ENCODE data around the gene PPP2R2D.
"Not testable (repeated sequence)": the region's sequence is repeated elsewhere in the genome, so short reads cannot be mapped to it uniquely, and the experiment has no call there.

PPP2R2D gene

GRCh38 chr10:131908151-131908550 is 7.3 kb downstream of the PPP2R2D start:
- no peak for DNase-seq (ENCODE audit: low spot score)

- no peak for DNase-seq (ENCODE audit: low spot score)
Observed at GRCh38 chr10:131909014-131909808, 8.4 kb downstream of the PPP2R2D start.

- DNase-seq (ENCODE audit: low spot score), result no peak
Observed at GRCh38 chr10:131909929-131910328, 9.1 kb downstream of the PPP2R2D start.

- no peak for DNase-seq (ENCODE audit: low spot score)
Observed at GRCh38 chr10:131910663-131911314, 10.0 kb downstream of the PPP2R2D start.

GRCh38 chr10:131911451-131911850 is 10.6 kb downstream of the PPP2R2D start:
- DNase-seq (ENCODE audit: low spot score), result no peak

GRCh38 chr10:131912620-131913019 is 11.8 kb downstream of the PPP2R2D start:
- no peak for DNase-seq (ENCODE audit: low spot score)

GRCh38 chr10:131915484-131915883 is 14.7 kb downstream of the PPP2R2D start:
- no peak for DNase-seq (ENCODE audit: low spot score)

- no peak for DNase-seq (ENCODE audit: low spot score)
Observed at GRCh38 chr10:131915990-131916766, 15.4 kb downstream of the PPP2R2D start.

- DNase-seq (ENCODE audit: low spot score), result not testable (repeated sequence)
Observed at GRCh38 chr10:131916767-131917160, 16.0 kb downstream of the PPP2R2D start.

GRCh38 chr10:131917496-131917895 is 16.7 kb downstream of the PPP2R2D start:
- DNase-seq (ENCODE audit: low spot score), result not testable (repeated sequence)

- not testable (repeated sequence) for DNase-seq (ENCODE audit: low spot score)
Observed at GRCh38 chr10:131919461-131919860, 18.7 kb downstream of the PPP2R2D start.

- DNase-seq (ENCODE audit: low spot score), result no peak
Observed at GRCh38 chr10:131920151-131920550, 19.3 kb downstream of the PPP2R2D start.

- DNase-seq (ENCODE audit: low spot score), result no peak
Observed at GRCh38 chr10:131920693-131921092, 19.9 kb downstream of the PPP2R2D start.

GRCh38 chr10:131921184-131921583 is 20.4 kb downstream of the PPP2R2D start:
- DNase-seq (ENCODE audit: low spot score), result no peak

- no peak for DNase-seq (ENCODE audit: low spot score)
Observed at GRCh38 chr10:131923038-131923756, 22.4 kb downstream of the PPP2R2D start.

GRCh38 chr10:131925011-131925649 is 24.3 kb downstream of the PPP2R2D start:
- DNase-seq (ENCODE audit: low spot score), result no peak

GRCh38 chr10:131925716-131926115 is 24.9 kb downstream of the PPP2R2D start:
- DNase-seq (ENCODE audit: low spot score), result no peak

GRCh38 chr10:131926253-131926652 is 25.4 kb downstream of the PPP2R2D start:
- DNase-seq (ENCODE audit: low spot score), result no peak

GRCh38 chr10:131926743-131927595 is 26.2 kb downstream of the PPP2R2D start:
- DNase-seq (ENCODE audit: low spot score), result no peak

- no peak for DNase-seq (ENCODE audit: low spot score)
Observed at GRCh38 chr10:131928248-131929095, 27.7 kb downstream of the PPP2R2D start.

Measured in AG08395 (cell line).